HG03354 (cell line): ENCODE measurements around the gene SEMA4B.
A peak's percentile ranks its signal among the peaks of the same experiment; 100 is the strongest.
"Not testable (repeated sequence)": the region's sequence is repeated elsewhere in the genome, so short reads cannot be mapped to it uniquely, and the experiment has no call there.

ENCODE experiments used
- ATAC-seq: cut with Tn5 transposase; IDR thresholded peaks from one replicate; pipeline ENCODE4 v1.9.1; 2021; ENCODE audit warnings: mild to moderate bottlenecking; ENCODE audit not compliant: unreplicated experiment, poor library complexity, severe bottlenecking

Gene SEMA4B

DNA sequence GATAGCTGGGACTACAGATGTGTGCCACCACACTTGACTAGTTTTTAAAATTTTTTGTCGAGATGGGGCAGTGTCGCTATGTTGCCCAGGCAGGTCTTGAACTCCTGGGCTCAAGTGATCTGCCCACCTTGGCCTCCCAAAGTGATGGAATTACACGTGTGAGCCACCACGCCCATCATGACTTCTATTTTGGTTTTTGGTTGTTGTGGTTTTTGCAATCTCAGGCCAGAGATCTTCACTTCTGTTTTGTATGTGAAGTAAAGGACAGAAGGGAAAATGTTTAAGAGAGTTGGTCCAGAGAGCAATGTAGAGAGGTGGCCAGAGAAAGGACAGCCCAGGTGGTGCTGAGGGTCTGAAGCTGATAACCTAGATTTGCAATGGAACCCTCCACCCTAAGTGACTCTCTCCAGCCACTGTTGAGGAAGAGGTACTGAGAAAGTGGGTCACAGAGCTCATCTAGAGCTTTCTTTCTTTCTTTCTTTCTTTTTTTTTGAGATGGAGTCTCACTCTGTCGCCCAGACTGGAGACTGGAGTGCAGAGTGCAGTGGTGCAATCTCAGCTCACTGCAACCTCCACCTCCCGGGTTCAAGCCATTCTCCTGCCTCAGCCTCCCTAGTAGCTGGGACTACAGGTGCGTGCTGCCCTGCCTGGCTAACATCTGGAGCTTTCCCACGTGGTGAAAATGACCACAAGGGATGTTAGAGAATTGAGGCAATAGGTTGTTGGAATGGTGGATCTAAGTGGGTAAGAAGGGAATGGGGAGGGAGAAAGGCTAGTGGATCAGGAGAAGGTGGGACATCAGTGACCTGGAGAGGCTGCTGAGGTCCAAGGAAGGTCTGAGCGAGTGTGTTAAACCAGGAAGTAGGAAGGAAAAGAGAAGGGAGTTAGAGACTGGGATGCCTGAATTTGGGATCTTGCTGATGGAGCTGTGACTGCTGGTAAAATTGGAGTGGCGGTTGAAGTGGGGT lies 22.4 kb upstream of the SEMA4B start:
- ATAC-seq: no peak

DNA sequence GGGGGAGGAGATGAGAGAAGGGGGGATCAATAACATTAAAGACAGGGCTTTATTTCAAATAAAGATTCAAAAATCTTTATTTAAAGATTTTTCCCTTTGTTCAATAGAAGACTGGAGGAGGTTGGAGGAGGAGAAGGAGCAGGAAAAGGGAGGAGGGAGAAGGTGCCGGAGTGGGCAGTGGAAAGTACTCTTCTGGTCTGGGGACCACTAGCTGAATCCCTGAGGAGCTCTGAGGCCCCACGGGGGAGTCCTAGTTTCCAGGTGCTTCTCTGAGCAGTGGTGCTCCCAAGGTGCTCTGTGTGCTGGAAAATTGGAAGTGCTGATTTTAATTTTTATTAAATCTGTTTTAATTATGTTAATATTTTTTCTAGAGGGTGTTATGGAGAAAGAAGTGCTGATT lies 19.4 kb upstream of the SEMA4B start:
- ATAC-seq: no peak

DNA sequence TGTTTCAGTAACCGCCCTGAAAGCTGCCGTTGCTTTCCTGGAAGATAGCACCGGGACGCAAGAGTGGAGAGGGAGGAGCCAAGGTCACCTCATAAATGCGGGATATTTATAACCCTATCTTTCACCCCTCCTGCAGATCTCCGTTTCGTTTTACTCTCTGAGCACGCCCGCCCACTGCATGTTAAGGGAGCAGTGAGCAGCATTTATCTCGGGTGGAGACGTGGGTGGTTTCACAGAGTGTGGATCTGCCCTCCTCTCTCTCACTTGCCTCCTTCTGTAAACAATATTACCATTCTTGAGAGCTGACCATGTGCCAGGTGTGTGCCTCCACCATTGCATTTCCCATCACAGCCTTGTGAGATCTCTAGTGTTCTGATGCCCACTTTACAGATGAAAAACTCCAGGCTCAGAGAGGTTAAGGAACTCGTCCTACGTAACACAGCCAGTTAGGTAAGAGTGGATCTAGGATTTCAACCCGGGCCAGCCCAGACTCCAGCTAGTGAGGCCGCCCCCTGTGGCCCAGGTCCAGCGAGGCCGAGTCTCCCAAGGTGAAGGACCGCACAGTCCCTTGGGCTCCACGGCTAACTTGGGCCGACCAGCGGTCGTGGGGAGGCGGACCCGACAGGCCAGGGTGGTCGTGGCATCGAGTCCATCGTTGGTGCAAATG lies 16.9 kb upstream of the SEMA4B start:
- ATAC-seq: peak; percentile 43

DNA sequence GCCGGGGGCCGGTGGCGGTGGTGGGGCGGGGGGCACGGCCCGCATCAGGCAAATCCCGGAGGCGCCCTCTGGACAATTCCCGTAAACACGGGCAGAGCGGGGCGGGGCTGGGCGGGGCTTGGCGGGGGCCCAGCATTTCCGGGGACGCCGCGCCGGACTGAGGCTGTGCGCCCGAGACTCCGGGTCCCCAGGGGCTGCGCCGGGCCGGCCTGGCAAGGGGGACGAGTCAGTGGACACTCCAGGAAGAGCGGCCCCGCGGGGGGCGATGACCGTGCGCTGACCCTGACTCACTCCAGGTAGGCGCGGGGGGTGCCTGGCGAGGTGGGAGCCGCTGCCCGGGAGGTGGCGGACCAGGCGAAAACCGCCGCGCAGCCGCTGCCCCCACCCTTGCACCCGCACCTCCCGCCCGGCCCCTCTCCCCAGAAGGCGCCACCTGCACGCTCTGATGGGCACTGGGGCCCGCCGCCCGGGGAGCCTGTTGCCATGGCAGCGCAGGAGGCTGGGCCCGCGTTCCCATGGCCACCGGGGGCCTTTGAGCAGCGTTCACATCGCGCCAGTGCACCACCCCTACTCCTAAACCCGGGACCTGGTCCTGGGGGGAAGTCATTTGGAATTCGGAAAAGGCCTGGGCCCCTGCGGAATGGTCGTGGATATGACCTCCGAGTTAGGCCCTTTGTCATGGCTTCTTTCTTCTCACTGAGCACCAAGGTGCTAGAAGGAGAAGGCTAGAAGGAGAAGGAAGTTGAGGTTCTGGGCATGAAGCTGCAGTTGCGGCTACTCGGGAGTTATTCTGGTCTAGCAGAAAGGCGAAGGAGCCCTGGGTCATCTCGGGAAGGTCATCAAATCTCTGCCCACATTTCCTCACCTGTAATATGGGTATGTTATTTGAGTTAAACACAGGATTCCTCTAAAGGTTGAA lies 16.1 kb upstream of the SEMA4B start:
- ATAC-seq: peak; percentile 84

DNA sequence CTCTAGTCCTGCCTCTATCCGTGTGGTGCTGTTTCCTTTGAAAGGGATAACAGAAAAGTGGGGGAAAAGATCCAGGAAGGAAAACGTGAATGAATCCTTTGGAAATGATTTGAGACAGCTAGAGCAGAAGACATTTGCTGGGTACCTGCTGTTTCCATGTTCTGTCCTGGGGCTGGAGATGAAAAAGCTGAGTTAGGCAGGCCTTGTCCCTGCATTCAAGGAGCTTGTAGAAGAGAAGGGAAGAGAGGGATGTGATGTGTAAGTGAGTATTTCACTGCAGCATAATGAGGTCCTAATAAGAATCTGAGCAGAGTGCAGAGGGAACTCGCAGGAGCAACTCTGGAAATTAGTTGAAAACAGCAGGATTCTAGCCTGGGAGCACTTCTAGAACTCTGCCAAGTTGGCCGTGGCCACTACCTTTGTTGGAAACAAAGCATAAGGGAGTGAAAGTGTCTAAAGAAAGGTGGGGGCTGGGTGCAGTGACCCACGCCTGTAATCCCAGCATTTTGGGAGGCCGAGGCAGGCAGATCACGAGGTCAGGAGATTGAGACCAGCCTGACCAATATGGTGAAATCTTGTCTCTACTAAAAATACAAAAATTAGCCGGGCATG lies 13.8 kb upstream of the SEMA4B start:
- no peak for ATAC-seq

DNA sequence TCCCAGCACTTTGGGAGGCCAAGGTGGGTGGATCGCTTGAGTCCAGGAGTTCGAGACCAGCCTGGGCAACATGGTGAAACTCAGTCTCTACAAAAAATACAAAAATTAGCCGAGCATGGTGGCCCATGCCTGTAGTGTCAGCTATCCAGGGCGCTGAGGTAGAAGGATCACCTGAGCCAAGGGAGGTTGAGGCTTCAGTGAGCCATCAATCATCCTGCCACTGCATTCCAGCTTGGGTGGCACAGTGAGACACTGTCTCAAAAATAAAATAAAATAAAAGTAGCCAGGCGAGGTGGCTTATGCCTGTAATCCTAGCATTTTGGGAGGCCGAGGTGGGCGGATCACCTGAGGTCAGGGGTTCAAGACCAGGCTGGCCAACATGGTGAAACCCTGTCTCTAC lies 13.1 kb upstream of the SEMA4B start:
- ATAC-seq: not testable (repeated sequence)

DNA sequence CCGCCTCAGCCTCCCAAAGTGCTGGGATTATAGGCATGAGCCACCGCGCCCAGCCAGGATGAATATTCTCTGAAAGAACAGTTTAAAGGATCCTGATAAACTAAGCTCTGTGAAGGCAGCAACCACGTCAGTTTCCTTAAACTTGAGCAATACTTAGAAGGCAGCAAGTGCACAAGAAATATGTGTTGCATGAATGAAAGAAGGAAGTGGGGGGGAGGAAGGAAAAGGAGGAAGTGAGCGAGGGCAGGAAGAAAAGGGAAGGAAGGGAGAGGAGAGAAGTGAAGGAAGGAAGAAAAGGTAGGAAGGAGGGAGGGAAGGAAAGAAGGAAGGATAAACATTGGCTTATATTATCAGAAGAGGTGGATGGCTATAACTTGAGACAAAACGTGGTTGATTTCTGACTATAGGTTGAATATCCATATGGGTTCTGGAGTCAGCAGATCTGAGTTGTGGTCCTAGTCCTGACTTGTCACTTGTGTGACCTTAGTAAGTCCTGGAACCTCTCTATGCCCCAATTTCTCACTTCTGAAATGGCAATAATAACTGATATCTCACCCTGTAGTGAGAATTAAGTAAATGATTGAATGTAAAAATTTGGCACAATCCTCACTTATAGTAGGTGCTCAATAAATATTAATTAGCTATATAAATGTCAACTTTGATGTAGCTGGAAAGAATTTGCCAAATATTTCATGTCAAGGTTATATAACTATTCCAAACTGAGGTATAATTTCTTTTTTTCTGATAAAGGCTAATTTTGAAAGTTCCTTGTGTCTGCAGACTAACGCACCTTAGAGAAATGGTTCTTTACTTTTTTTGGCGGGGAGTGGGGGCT lies 12.0 kb upstream of the SEMA4B start:
- no peak for ATAC-seq

DNA sequence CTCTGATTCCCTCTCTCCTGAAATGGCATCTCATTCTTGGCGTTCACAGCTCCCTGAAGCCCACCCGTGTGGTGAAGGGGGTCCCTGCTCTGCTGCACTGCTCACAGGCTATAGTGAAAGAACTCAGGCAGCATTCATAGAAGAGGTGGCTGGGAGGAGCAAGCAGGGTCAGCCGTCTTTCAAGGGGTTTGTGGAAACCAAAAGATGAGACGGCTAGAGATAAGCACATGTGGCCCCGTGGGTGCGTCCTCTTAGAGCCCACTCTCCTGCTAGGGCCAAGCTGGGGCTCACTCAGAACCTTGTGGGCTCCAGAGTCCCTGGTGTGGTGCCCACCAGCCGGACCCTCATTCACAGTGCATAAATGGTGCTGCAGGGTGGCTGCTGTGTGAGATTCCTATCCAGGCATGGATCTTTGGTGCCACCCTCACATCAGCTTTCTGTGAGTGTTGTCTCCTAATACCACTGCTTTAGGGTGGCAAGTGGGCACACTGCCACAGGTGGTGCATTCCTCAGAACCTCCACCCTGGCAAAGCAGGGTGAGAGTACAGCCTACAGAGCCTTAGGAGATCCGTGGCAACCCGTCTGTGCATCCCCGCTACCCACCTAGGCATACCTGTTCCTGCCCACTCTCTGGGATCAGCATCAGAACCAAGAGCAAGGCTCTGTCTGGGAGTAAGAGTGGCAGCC lies 11.2 kb upstream of the SEMA4B start:
- ATAC-seq: no peak

DNA sequence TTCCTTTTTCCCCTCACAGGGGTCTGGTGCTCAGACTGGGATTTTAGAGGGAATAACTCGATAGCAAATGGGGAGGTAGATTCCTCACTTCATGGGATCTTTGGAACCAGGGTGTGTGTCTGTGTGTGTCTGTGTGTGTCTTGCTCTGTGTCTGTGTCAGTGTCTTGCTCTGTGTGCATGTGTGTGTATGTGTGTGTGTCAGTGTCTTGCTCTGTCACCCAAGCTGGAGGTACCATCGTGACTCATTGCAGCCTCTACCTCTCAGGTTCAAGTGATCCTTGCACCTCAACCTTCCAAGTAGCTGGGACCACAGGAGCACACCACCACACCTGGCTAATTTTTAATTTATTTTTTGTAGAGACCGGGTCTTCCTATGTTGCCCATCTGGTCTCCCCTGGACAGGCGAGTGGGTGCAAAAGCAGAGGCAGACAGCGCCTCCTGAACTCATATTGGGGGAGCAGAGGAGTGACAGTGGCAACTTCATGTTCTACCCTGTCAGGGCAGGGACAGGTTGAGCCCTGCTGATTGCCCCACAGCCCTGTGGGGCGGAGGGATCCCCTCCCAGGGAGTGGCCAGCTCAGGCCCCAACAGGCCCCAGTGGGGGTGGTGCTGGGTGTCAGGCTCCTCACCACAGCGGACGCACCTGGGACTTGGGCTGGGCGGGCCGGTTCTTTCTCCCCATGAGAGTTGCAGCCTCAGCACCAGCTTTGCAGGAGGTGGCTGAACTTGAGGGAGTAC lies 10.4 kb upstream of the SEMA4B start:
- ATAC-seq: peak; percentile 67

DNA sequence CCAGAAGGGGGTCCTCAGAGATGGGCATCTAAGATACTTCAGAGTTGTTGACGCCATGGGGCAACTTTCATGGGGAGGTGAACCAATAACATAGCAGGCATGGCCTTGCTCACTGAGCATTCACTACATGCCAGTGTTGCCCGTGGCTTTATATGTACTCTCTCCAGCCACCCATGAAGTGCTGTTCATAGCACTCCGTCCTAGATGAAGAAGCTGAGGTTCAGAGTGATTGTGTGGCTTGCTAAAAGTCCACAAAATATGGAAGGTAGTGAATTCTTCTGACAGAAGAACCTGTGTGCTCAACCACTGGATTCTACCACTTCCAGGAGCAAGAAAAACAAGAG lies 9.8 kb upstream of the SEMA4B start:
- peak; percentile 36 for ATAC-seq

DNA sequence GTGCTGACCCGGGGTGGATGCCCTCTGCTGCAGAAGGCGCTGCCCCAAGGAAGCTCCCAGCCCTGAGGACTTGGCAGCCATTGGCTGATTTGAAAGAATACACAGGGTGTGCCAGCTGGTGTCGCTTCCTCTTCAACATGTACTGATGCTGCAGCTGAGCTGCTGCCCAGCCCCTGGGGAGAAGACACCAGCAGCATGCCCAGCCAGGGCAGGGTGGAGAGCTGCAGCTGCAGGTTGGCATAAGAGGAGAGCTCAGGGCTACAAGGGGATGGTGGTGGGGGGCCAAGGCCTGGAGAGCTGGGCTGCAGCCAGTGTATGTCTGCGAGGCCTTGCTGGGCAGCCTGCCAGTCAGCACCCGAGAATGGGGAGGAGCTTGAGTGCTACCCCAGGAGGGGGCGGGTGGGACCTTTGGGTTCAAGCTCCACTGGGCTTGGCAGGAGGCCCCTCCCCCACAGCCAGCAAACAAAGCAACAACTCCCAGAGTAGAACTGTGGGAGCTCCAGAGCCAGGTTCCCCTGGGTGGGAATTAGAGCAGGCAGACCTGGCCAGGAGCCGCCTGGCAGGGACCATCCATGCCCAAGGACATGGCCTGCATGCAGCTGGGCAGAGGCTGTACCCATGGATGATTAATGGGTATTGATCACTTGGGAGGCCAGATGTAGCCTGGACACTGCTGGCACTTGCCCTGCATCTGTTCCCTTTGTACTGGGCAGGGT lies 9.2 kb upstream of the SEMA4B start:
- ATAC-seq: peak; percentile 65

DNA sequence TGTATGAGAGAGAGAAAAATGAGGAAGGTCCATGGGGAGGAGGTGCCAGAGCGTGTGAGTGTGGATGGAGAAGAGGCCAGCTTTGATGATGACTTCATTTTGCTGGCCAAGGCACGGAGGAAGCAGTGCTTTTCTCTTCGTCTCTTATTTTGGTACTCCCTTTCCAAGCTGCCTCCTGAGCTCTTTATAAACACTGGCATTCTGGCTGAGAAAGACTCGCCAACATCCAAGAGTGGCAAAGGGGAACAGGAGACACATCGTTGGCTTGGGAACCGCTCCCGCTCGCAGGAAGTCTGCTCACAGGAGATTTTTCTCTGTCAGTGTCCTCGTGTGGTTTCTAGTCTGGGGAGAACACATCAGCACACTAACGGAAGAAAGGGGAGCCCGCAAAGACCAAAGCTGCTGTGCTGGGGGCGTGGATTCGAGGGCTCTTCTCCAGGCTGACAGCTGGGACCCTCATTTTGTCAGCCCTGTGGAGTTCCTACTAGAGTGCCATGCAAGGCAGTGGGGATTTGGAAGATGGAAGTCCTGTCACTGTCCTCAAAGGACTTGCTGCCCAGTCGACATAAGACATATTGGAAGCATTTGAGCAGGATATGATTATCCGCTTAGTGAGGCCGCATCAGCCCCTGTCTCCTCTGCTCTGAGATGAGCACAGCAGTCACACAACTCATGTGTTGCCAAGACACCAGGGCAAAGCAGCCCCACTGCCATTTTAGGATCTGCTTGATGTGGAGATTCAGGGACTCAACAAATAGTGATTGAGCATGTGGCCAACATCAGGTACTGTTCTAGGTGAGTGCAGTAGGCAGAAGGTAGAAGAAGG lies 8.0 kb upstream of the SEMA4B start:
- no peak for ATAC-seq

DNA sequence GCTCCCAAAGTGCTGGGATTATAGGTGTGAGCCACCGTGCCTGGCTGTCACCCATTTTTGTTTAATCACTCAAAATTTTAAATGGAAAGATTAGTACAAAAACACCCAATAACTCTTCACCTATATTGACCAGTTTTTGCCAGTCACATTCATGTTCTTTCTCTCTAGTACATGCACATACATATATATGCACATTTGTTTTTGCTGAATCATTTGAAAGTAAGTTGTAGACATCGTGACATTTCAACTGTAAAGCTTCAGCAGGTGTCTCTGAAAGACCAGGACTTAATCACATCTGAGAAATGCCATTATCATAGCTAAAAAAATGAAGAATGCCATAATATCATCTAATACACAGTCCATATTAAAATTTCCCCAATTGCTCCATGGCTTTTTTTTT lies 6.5 kb upstream of the SEMA4B start:
- no peak for ATAC-seq

DNA sequence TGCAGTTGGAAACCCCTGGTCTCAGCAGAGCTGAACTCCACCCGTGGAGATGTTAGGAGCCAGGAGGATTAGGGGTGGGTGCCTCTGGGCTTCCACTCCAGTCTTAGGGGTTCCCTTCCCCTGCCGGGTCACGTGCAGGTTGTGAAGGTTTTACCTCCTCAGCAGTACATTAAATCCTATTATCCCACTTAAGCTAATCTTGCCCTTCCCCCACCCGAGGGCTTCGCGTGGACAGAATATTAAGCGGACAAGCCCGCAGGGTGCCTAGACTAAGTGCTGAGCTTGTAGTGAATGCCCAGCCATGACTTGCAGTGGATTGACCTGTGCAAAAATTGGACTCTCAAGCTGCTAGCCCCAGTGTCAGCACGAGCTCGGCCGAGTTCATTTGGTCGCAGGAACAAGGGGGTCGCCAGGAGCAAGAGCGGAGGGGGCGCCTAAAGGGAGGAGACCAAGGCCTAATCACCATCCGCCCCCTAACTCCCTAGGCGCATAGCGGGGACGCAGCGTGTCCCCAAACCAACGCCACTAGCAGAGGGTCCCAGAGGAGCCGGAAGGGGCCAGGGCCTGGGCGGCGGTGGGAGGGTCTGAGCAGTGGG lies 498 bp upstream of the SEMA4B start:
- ATAC-seq: peak; percentile 39

DNA sequence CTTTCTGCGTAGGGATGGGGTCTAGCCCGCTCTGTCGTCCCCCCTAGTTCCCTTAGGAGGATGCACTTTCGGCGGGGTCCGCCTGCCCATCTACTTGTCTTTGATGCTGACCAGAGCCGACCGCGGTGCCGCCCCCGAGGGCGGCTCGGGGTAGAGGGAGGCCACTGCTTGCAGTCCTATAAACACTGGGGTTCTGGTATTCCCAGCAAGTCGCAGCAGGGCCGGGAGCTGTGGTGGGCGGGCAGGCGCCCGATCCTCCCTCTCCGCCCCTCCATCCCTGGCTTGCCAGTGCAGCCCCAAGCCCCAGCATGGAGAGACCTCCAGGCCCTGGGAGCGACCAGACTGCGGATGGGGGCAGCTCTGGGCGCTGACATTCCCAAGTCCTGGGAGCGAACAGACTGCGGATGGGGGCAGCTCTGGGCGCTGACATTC lies 830 bp downstream of the SEMA4B start:
- ATAC-seq: no peak

DNA sequence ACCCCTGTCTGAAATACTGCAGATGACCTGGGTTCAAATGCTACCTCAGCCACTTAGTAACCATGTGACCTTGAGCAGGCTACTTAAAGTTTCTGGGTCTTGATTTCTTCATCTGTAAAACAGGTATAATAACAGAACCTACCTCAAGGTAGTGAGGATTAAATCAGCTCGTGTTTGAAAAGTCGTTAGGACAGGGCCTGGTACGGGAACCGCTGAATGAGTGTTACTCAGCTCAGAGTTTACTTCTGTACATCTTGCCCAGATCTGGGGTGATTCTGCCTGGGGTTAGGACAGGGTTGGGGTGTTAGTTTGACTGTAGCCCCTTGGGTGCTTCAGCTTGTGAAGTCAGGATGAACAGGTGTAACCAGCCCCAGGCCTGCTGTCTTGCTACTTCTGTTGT lies 1.8 kb downstream of the SEMA4B start:
- ATAC-seq: no peak
